ENCODE measurements around the gene EFCAB9.

The EFCAB9 gene

GRCh38 chr5:172243302-172243701 is 49.3 kb downstream of the EFCAB9 start:
- H3K9ac ChIP-seq (ENCODE audit: low read length in 2 of 2) = no peak overlapping the region
- no peak overlapping the region for H3K4me3 ChIP-seq (ENCODE audit: low read length in 2 of 2)
- peaks cover 3% of the 10 kb centered on the region for H3K4me1 ChIP-seq (ENCODE audit: control insufficient read depth, insufficient read depth, low read length)
- no peaks in the 10 kb centered on the region for H3K27me3 ChIP-seq (ENCODE audit: control insufficient read depth in 1 of 2, insufficient read depth in 2 of 2, low read length in 2 of 2)
- H3K36me3 ChIP-seq (ENCODE audit: control insufficient read depth in 2 of 2, insufficient read depth in 2 of 2, low read length in 2 of 2) = no peaks in the 10 kb centered on the region
- H3K9me3 ChIP-seq (ENCODE audit: control insufficient read depth in 2 of 2, low read length in 2 of 2) = no peaks in the 10 kb centered on the region
- H3K27ac ChIP-seq (ENCODE audit: low read length) = no peak overlapping the region

- H3K27ac ChIP-seq (ENCODE audit: low read length) = no peak overlapping the region
- H3K4me3 ChIP-seq (ENCODE audit: low read length in 2 of 2) = no peak overlapping the region
- H3K36me3 ChIP-seq (ENCODE audit: control insufficient read depth in 2 of 2, insufficient read depth in 2 of 2, low read length in 2 of 2) = no peaks in the 10 kb centered on the region
- no peaks in the 10 kb centered on the region for H3K27me3 ChIP-seq (ENCODE audit: control insufficient read depth in 1 of 2, insufficient read depth in 2 of 2, low read length in 2 of 2)
- H3K4me1 ChIP-seq (ENCODE audit: control insufficient read depth, insufficient read depth, low read length) = peaks cover 3% of the 10 kb centered on the region
- no peak overlapping the region for H3K9ac ChIP-seq (ENCODE audit: low read length in 2 of 2)
- no peaks in the 10 kb centered on the region for H3K9me3 ChIP-seq (ENCODE audit: control insufficient read depth in 2 of 2, low read length in 2 of 2)
These were observed 51.1 kb downstream of the EFCAB9 start for GRCh38 chr5:172245046-172245445.

- Histone ChIP-seq H3K9ac (ENCODE audit: low read length in 2 of 2) (no peak overlapping the region), H3K9me3 (ENCODE audit: control insufficient read depth in 2 of 2, low read length in 2 of 2) (no peaks in the 10 kb centered on the region), H3K36me3 (ENCODE audit: control insufficient read depth in 2 of 2, insufficient read depth in 2 of 2, low read length in 2 of 2) (no peaks in the 10 kb centered on the region), H3K27me3 (ENCODE audit: control insufficient read depth in 1 of 2, insufficient read depth in 2 of 2, low read length in 2 of 2) (no peaks in the 10 kb centered on the region), H3K4me3 (ENCODE audit: low read length in 2 of 2) (no peak overlapping the region), H3K4me1 (ENCODE audit: control insufficient read depth, insufficient read depth, low read length) (peaks cover 3% of the 10 kb centered on the region), H3K27ac (ENCODE audit: low read length) (no peak overlapping the region)
These were observed 51.7 kb downstream of the EFCAB9 start for GRCh38 chr5:172245703-172246125.

GRCh38 chr5:172248637-172249036 is 54.7 kb downstream of the EFCAB9 start:
- Histone ChIP-seq H3K27me3 (ENCODE audit: control insufficient read depth in 1 of 2, insufficient read depth in 2 of 2, low read length in 2 of 2) (no peaks in the 10 kb centered on the region), H3K36me3 (ENCODE audit: control insufficient read depth in 2 of 2, insufficient read depth in 2 of 2, low read length in 2 of 2) (no peaks in the 10 kb centered on the region), H3K27ac (ENCODE audit: low read length) (no peak overlapping the region), H3K4me1 (ENCODE audit: control insufficient read depth, insufficient read depth, low read length) (peaks cover 3% of the 10 kb centered on the region), H3K4me3 (ENCODE audit: low read length in 2 of 2) (no peak overlapping the region), H3K9me3 (ENCODE audit: control insufficient read depth in 2 of 2, low read length in 2 of 2) (peaks cover 3 to 5% of the 10 kb centered on the region in 2 donors), H3K9ac (ENCODE audit: low read length in 2 of 2) (no peak overlapping the region)

GRCh38 chr5:172251419-172251818 is 57.4 kb downstream of the EFCAB9 start:
- H3K4me3 ChIP-seq (ENCODE audit: low read length in 2 of 2) = no peak overlapping the region
- H3K9ac ChIP-seq (ENCODE audit: low read length in 2 of 2) = no peak overlapping the region
- no peaks in the 10 kb centered on the region for H3K4me1 ChIP-seq (ENCODE audit: control insufficient read depth, insufficient read depth, low read length)
- no peaks in the 10 kb centered on the region for H3K27me3 ChIP-seq (ENCODE audit: control insufficient read depth in 1 of 2, insufficient read depth in 2 of 2, low read length in 2 of 2)
- H3K9me3 ChIP-seq (ENCODE audit: control insufficient read depth in 2 of 2, low read length in 2 of 2) = peaks cover 3 to 5% of the 10 kb centered on the region in 2 donors
- H3K36me3 ChIP-seq (ENCODE audit: control insufficient read depth in 2 of 2, insufficient read depth in 2 of 2, low read length in 2 of 2) = peaks cover 4 to 6% of the 10 kb centered on the region in 2 donors
- H3K27ac ChIP-seq (ENCODE audit: low read length) = no peak overlapping the region

- H3K27me3 ChIP-seq (ENCODE audit: control insufficient read depth in 1 of 2, insufficient read depth in 2 of 2, low read length in 2 of 2) = no peaks in the 10 kb centered on the region
- H3K9ac ChIP-seq (ENCODE audit: low read length in 2 of 2) = no peak overlapping the region
- no peak overlapping the region for H3K4me3 ChIP-seq (ENCODE audit: low read length in 2 of 2)
- no peaks in the 10 kb centered on the region for H3K4me1 ChIP-seq (ENCODE audit: control insufficient read depth, insufficient read depth, low read length)
- peaks cover 3 to 5% of the 10 kb centered on the region in 2 donors for H3K9me3 ChIP-seq (ENCODE audit: control insufficient read depth in 2 of 2, low read length in 2 of 2)
- H3K27ac ChIP-seq (ENCODE audit: low read length) = no peak overlapping the region
- peaks cover 4 to 6% of the 10 kb centered on the region in 2 donors for H3K36me3 ChIP-seq (ENCODE audit: control insufficient read depth in 2 of 2, insufficient read depth in 2 of 2, low read length in 2 of 2)
These were observed 58.5 kb downstream of the EFCAB9 start for GRCh38 chr5:172252501-172252900.
